ENCODE data around the gene RINT1. TPM values are rescaled to one million over a fixed set of nuclear protein-coding genes. Genes with fewer than 3 reads are reported as not detected.

The RINT1 gene
- total and polyA plus RNA-seq, 3 experiments from 2014 or later = 15.1 to 29.6 (median 28.4) TPM

DNA sequence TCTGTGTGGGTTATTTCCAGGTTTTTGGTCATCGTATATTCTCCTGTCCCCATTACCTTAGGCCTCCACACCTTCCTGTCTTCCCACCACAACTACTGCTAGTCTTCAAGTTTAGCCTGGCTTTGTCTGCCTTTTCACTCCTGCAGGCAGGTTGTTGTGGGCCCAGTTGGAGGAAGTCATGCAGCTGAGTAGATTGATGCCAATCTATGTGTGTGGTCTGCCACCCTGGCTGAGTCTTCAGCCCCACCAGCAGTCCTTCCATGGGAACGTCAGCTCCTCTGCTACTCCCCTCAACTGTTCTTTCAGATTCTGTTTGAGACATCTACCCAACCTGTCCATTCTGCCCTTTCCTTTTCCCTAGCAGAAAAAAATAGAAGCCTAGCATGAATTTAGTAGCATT, 6.3 kb downstream of the RINT1 start:
- H3K27me3 Mint-ChIP-seq = no peaks in the 10 kb centered on the region
- Histone ChIP-seq H3K4me1 (ENCODE audit: insufficient read depth, low read length) (peaks cover 9% of the 10 kb centered on the region), H3K9me3 (ENCODE audit: low read length) (no peaks in the 10 kb centered on the region), H3K27ac (ENCODE audit: low read depth, low read length) (no peak overlapping the region), H3K27me3 (ENCODE audit: insufficient read depth, low read length, poor library complexity, severe bottlenecking) (no peaks in the 10 kb centered on the region), H3K36me3 (ENCODE audit: insufficient read depth, low read length) (peaks cover 13% of the 10 kb centered on the region), H3K4me3 (ENCODE audit: low read length) (no peak overlapping the region)
- no peak for DNase-seq
- POLR2A ChIA-PET = interaction anchor here (0.6 kb wide), 2 partner anchors 218 to 332 kb away, joined by 4 to 5 read pairs; no protein-coding TSS in a partner anchor
- no peaks in the 10 kb centered on the region for H3K9me3 Mint-ChIP-seq
- H3K4me3 Mint-ChIP-seq = no peak overlapping the region
- peaks cover 7 to 61% (median 13%) of the 10 kb centered on the region in 3 donors for H3K36me3 Mint-ChIP-seq
- peak overlapping the region in 2 of 8 donors; percentile 70 to 72 for H3K27ac Mint-ChIP-seq
- H3K4me1 Mint-ChIP-seq = peaks cover 15 to 44% (median 44%) of the 10 kb centered on the region in 3 donors
- CTCF ChIA-PET = no interaction called here

DNA sequence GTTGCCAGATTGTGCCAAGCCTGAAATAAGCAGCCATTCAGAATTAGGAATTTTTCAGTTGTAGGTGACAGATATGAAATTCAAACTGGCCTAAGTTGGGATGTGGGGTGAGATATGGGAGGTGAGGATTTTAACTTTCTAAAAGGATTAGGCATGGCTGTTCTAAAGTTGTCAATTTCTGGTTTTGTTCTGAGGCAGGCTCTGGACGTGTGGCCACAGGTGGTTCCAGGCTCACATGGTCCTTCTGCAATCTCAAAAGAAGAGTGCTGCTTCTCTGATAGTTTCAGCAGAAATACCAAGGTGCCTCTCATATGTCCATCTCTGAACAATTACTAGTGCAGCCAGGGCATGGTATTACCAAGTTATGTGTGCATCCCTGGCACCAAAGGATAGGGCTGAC, 27.9 kb downstream of the RINT1 start:
- H3K36me3 ChIP-seq (ENCODE audit: insufficient read depth, low read length) = peaks cover 20% of the 10 kb centered on the region
- ChIA-PET CTCF (no interaction called here), POLR2A (no interaction called here)
- DNase-seq = no peak
- H3K4me3 ChIP-seq (ENCODE audit: low read length) = no peak overlapping the region
- no peaks in the 10 kb centered on the region for H3K9me3 ChIP-seq (ENCODE audit: low read length)
- Mint-ChIP-seq H3K9me3 (no peaks in the 10 kb centered on the region), H3K27me3 (no peaks in the 10 kb centered on the region), H3K4me1 (no peaks in the 10 kb centered on the region), H3K36me3 (peaks cover 9 to 70% (median 18%) of the 10 kb centered on the region in 3 donors), H3K27ac (peak overlapping the region in 3 of 8 donors; percentile 17 to 64 (median 45)), H3K4me3 (no peak overlapping the region)
- H3K27me3 ChIP-seq (ENCODE audit: insufficient read depth, low read length, poor library complexity, severe bottlenecking) = no peaks in the 10 kb centered on the region
- H3K27ac ChIP-seq (ENCODE audit: low read depth, low read length) = no peak overlapping the region
- no peaks in the 10 kb centered on the region for H3K4me1 ChIP-seq (ENCODE audit: insufficient read depth, low read length)

DNA sequence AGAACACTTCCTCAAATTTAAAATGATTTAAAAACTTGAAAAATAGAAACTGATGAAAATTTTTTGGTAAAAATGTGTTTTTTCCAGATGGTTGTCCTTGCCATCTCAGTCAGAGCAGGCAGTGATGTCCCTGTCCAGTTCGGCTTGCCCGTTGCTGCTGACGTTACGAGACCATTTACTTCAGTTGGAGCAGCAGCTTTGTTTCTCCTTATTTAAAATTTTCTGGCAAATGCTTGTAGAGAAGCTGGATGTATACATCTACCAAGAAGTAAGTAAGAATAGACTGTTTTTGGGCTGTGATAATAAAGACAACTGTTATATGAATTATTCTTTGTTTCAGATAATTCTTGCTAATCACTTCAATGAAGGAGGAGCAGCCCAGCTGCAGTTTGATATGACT, 33.2 kb downstream of the RINT1 start:
- ChIA-PET POLR2A (no interaction called here), CTCF (no interaction called here)
- H3K27me3 Mint-ChIP-seq = no peaks in the 10 kb centered on the region
- H3K4me1 ChIP-seq (ENCODE audit: insufficient read depth, low read length) = no peaks in the 10 kb centered on the region
- peaks cover 15% of the 10 kb centered on the region for H3K36me3 ChIP-seq (ENCODE audit: insufficient read depth, low read length)
- no peak overlapping the region for H3K4me3 Mint-ChIP-seq
- DNase-seq = no peak
- no peaks in the 10 kb centered on the region for H3K27me3 ChIP-seq (ENCODE audit: insufficient read depth, low read length, poor library complexity, severe bottlenecking)
- H3K4me3 ChIP-seq (ENCODE audit: low read length) = no peak overlapping the region
- no peaks in the 10 kb centered on the region for H3K4me1 Mint-ChIP-seq
- peaks cover 9 to 71% (median 14%) of the 10 kb centered on the region in 3 donors for H3K36me3 Mint-ChIP-seq
- H3K27ac ChIP-seq (ENCODE audit: low read depth, low read length) = no peak overlapping the region
- no peaks in the 10 kb centered on the region for H3K9me3 Mint-ChIP-seq
- H3K27ac Mint-ChIP-seq = no peak overlapping the region
- H3K9me3 ChIP-seq (ENCODE audit: low read length) = no peaks in the 10 kb centered on the region

DNA sequence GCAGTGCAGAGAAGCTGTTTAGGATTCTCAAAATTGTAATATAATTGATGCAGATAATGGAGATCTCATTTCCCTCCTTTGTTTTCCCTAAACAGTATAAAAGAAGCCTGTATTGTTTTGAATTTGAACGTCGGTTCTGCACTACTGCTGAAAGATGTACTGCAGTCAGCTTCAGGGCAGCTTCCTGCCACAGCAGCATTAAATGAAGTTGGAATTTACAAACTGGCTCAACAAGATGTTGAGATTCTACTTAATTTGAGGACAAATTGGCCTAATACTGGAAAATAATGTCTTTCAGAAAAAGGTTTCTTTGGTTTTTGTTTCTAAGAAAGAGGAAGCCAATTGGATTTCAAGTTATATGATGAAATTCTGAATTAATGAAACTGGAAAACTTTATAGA, 35.0 kb downstream of the RINT1 start:
- Mint-ChIP-seq H3K9me3 (no peaks in the 10 kb centered on the region), H3K4me1 (no peaks in the 10 kb centered on the region), H3K27me3 (no peaks in the 10 kb centered on the region), H3K27ac (peak overlapping the region in 1 of 8 donors; percentile 15), H3K4me3 (no peak overlapping the region), H3K36me3 (peaks cover 8 to 63% (median 14%) of the 10 kb centered on the region in 3 donors)
- Histone ChIP-seq H3K27ac (ENCODE audit: low read depth, low read length) (no peak overlapping the region), H3K4me3 (ENCODE audit: low read length) (no peak overlapping the region), H3K36me3 (ENCODE audit: insufficient read depth, low read length) (peaks cover 15% of the 10 kb centered on the region), H3K9me3 (ENCODE audit: low read length) (no peaks in the 10 kb centered on the region), H3K4me1 (ENCODE audit: insufficient read depth, low read length) (no peaks in the 10 kb centered on the region), H3K27me3 (ENCODE audit: insufficient read depth, low read length, poor library complexity, severe bottlenecking) (no peaks in the 10 kb centered on the region)
- ChIA-PET CTCF (no interaction called here), POLR2A (interaction anchor here (0.7 kb wide), 1 partner anchor 35 kb away, joined by 3 read pairs; the partner anchor contains the start of gene RINT1)
- no peak for DNase-seq

DNA sequence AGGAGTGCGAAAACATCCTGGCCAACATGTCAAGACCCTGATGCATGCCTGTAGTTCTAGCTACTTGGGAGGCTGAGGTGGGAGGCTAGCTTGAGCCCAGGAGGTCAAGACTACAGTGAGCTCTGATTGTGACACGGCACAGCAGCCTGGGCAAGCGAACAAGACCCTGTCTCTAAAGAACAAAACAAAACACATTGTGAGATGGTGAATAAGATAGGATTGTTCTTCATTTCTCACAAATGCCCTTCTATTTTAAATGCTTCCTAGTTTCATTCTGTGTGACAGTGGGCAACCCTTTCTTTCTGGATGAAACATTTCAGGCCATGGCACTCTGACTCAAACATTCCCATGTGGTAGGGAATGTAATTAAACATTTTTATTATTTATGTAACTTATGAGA, 35.8 kb downstream of the RINT1 start:
- no peak for DNase-seq
- no peaks in the 10 kb centered on the region for H3K9me3 ChIP-seq (ENCODE audit: low read length)
- peaks cover 10% of the 10 kb centered on the region for H3K36me3 ChIP-seq (ENCODE audit: insufficient read depth, low read length)
- Mint-ChIP-seq H3K27me3 (no peaks in the 10 kb centered on the region), H3K4me3 (no peak overlapping the region), H3K27ac (peak overlapping the region in 2 of 8 donors; percentile 40 to 58), H3K9me3 (no peaks in the 10 kb centered on the region), H3K36me3 (peaks cover 7 to 55% (median 15%) of the 10 kb centered on the region in 3 donors), H3K4me1 (no peaks in the 10 kb centered on the region)
- no peaks in the 10 kb centered on the region for H3K27me3 ChIP-seq (ENCODE audit: insufficient read depth, low read length, poor library complexity, severe bottlenecking)
- ChIA-PET POLR2A (no interaction called here), CTCF (no interaction called here)
- H3K4me1 ChIP-seq (ENCODE audit: insufficient read depth, low read length) = no peaks in the 10 kb centered on the region
- H3K4me3 ChIP-seq (ENCODE audit: low read length) = no peak overlapping the region
- no peak overlapping the region for H3K27ac ChIP-seq (ENCODE audit: low read depth, low read length)

DNA sequence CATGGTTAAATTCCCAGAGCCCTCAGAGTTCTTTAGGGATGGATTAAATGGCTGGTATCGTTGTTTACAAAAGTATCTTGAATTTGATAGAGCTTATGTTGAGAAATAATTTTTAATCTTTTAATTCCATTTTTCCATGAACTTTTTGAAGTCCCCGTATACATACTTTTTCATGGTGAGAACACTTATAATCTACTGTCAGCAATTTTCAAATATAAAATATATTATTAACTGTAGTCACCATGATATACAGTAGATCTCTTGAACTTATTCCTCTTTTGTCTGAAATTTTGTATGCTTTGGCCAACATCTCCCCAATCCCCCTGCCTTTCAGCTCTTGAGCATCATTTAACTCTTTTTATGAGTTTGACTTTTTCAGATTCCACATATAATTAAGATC, 39.9 kb downstream of the RINT1 start:
- no peaks in the 10 kb centered on the region for H3K9me3 ChIP-seq (ENCODE audit: low read length)
- no peak for DNase-seq
- H3K4me3 Mint-ChIP-seq = no peak overlapping the region
- H3K36me3 Mint-ChIP-seq = peaks cover 4 to 25% (median 9%) of the 10 kb centered on the region in 3 donors
- no peaks in the 10 kb centered on the region for H3K4me1 ChIP-seq (ENCODE audit: insufficient read depth, low read length)
- H3K27me3 Mint-ChIP-seq = no peaks in the 10 kb centered on the region
- H3K27ac Mint-ChIP-seq = peak overlapping the region in 1 of 8 donors; percentile 7
- POLR2A ChIA-PET = no interaction called here
- H3K4me3 ChIP-seq (ENCODE audit: low read length) = no peak overlapping the region
- peaks cover 4% of the 10 kb centered on the region for H3K36me3 ChIP-seq (ENCODE audit: insufficient read depth, low read length)
- H3K27me3 ChIP-seq (ENCODE audit: insufficient read depth, low read length, poor library complexity, severe bottlenecking) = no peaks in the 10 kb centered on the region
- H3K9me3 Mint-ChIP-seq = no peaks in the 10 kb centered on the region
- no peak overlapping the region for H3K27ac ChIP-seq (ENCODE audit: low read depth, low read length)
- CTCF ChIA-PET = no interaction called here
- no peaks in the 10 kb centered on the region for H3K4me1 Mint-ChIP-seq

DNA sequence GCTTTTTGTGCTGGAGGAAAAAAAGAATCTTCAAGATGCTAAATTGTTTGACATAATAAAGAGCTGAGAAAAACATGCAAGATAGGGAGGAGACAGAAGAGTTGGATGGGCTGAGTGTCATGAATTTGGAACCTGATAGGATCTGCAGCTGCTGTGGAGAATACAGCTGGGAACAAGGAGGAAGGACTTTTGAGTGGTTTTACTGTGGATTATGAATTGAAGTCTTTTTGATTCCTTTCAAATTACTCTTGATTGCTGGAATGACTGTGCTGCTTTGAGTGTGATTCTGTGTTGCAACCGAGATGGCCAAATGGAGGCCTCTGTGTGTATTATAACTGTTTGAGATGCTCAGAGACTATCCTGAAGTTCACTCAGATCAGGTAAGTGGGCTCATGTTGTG, 45.2 kb downstream of the RINT1 start:
- DNase-seq = no peak

DNA sequence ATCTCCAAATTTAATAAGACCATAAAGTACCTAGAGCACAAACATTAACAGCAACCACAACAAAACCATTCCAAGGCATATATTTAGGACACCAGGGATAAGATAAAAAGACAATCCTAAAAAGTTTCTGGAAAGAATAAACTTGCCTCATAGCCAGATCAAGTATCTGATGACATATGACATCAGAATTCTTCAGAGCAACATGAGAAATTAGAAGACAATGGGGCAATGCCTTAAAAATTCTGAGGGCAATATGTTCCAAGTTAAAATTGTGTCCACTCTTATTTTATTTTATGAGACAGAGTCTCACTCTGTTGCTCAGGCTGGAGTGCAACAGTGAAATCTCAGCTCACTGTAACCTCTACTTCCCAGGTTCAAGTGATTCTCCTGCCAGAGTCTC, 46.5 kb downstream of the RINT1 start:
- ChIA-PET CTCF (interaction anchor here (1.5 kb wide), 1 partner anchor 47 kb away, joined by 3 read pairs; no protein-coding TSS in a partner anchor), POLR2A (no interaction called here)
- DNase-seq = no peak
- Mint-ChIP-seq H3K36me3 (peaks cover 0 to 7% (median 5%) of the 10 kb centered on the region in 3 donors), H3K4me3 (no peak overlapping the region), H3K9me3 (no peaks in the 10 kb centered on the region), H3K27me3 (peaks cover 9 to 22% of the 10 kb centered on the region in 2 donors), H3K27ac (no peak overlapping the region), H3K4me1 (peaks cover 6 to 8% (median 7%) of the 10 kb centered on the region in 3 donors)
- Histone ChIP-seq H3K36me3 (ENCODE audit: insufficient read depth, low read length) (no peaks in the 10 kb centered on the region), H3K27ac (ENCODE audit: low read depth, low read length) (no peak overlapping the region), H3K27me3 (ENCODE audit: insufficient read depth, low read length, poor library complexity, severe bottlenecking) (no peaks in the 10 kb centered on the region), H3K4me3 (ENCODE audit: low read length) (no peak overlapping the region), H3K9me3 (ENCODE audit: low read length) (no peaks in the 10 kb centered on the region), H3K4me1 (ENCODE audit: insufficient read depth, low read length) (peaks cover 7% of the 10 kb centered on the region)

More for the DNA sequence above, 45.2 kb downstream of the RINT1 start:
- no peaks in the 10 kb centered on the region for H3K9me3 Mint-ChIP-seq
- peaks cover under 1% of the 10 kb centered on the region for H3K36me3 ChIP-seq (ENCODE audit: insufficient read depth, low read length)
- peaks cover 5 to 8% (median 7%) of the 10 kb centered on the region in 3 donors for H3K4me1 Mint-ChIP-seq
- H3K36me3 Mint-ChIP-seq = peaks cover 0 to 1% (median under 1%) of the 10 kb centered on the region in 3 donors
- no peaks in the 10 kb centered on the region for H3K27me3 ChIP-seq (ENCODE audit: insufficient read depth, low read length, poor library complexity, severe bottlenecking)
- H3K4me1 ChIP-seq (ENCODE audit: insufficient read depth, low read length) = peaks cover 7% of the 10 kb centered on the region
- no peak overlapping the region for H3K4me3 Mint-ChIP-seq
- POLR2A ChIA-PET = no interaction called here
- peaks cover 6 to 15% of the 10 kb centered on the region in 2 donors for H3K27me3 Mint-ChIP-seq
- CTCF ChIA-PET = no interaction called here
- no peak overlapping the region for H3K27ac ChIP-seq (ENCODE audit: low read depth, low read length)
- H3K9me3 ChIP-seq (ENCODE audit: low read length) = no peaks in the 10 kb centered on the region
- H3K4me3 ChIP-seq (ENCODE audit: low read length) = no peak overlapping the region
- peak overlapping the region in 2 of 8 donors; percentile 65 to 72 for H3K27ac Mint-ChIP-seq
